H54 (cell line): ENCODE results near the gene PRKAG3.
"Not testable (repeated sequence)": the region's sequence is repeated elsewhere in the genome, so short reads cannot be mapped to it uniquely, and the experiment has no call there.

ENCODE experiments used
- DNase-seq: peaks from one replicate; pipeline ENCODE4 v3.0.0; 2011; ENCODE audit warnings: low spot score, mixed read lengths; ENCODE audit not compliant: insufficient read length
- FAIRE-seq: peaks from 3 replicates; lab custom pipeline; 2011; peaks lifted over from hg19 to GRCh38; lab: Jason Lieb, UNC
- POLR2A ChIP-seq: IDR thresholded peaks from 2 replicates; pipeline ENCODE4 v1.6.1; 2011; ENCODE audit warnings: low read depth, mild to moderate bottlenecking, low read length

PRKAG3 gene

DNA sequence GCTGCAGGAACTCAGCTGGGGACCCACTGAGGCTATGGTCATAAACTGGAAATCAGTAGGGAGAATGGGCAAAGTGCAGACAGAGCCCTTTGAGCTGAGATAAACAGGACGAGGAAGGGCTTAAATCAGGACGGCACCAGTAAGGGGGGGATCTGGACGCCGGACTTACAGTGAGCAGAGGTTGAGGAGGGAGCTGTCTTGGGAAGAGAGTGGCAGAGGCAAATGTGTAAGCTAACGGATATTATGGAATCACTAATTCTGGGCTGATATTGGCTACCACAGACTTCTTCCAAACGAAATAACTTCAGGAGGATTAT, 49.1 kb downstream of the PRKAG3 start:
- TF ChIP-seq POLR2A: no peak
- DNase-seq (no peak), FAIRE-seq (no peak)

DNA sequence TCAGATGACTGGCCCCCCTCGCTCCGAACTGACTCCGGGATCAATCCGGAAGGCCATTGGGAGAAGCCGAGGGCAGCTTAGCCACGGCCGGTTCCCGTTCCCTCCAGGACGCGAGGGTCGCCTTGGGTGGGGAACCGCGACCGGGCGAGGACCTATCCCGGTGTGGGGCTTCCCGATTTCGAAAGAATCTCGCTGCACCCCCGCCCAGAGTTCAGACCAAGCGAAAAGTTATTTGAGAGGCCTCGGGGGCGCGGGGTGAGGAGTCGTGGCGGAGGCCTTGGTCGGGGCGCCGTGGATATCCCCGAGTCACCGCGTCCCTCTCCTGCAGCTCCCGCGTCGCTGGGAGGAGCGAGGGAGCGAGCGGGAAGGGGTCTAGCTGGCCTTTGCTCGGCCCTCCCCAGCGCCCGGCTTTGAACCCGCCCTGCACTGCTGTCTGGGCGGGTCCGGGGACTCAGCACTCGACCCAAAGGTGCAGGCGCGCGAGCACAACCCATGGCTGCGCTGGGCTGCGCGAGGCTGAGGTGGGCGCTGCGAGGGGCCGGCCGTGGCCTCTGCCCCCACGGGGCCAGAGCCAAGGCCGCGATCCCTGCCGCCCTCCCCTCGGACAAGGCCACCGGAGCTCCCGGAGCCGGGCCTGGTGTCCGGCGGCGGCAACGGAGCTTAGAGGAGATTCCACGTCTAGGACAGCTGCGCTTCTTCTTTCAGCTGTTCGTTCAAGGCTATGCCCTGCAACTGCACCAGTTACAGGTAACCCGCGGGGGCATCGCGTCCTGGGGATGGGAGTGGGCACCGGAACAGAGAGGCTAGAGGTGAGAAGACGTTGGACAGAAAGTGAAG, 49.7 kb downstream of the PRKAG3 start, which contains the start of gene CYP27A1:
Gene CYP27A1, plus strand, starts transcription at position 457 of the 837 bp plus-strand sequence. Its CDS starts 36 bp downstream, at position 493.
- FAIRE-seq (no peak), DNase-seq (no peak)

DNA sequence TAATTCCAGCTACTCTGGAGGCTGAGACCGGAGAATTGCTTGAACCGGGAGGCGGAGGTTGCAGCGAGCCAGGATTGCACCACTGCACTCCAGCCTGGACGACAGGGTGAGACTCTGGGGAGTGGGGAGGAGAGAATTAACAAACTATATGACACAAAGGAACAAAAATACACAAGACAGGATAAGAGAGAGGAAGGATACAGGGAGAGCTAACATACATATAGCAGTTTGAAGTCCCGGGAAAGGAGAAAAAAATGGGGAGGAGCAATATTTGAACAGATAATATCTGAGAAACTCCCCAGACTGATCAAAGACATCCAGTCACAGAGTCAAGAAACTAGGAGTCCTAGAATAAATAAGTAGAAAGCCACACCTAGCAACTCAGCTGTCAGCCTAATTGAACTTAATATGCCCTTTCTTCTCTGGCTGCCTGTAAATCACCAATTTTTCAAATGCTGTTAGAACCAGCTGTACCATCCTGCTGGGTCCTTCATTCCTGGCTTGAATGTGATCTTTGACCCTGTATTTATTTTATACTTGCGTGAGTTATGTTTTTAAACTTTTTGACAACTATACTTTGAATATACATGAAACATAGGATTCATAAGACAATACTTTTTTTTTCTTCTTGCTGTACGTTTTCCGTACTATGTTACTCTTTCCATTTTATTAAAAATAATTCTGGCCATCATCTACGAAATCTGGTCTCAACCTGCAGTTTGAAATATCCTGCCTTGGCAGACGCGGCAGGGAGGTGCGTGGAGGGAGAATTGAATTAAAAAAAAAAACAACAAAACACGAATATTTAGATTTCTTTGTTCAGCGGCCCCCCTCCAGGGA, 50.5 kb downstream of the PRKAG3 start:
- TF ChIP-seq POLR2A: no peak
- DNase-seq (no peak), FAIRE-seq (no peak)

More for the DNA sequence above, 49.7 kb downstream of the PRKAG3 start, which contains the start of gene CYP27A1:
- TF ChIP-seq POLR2A: no peak

DNA sequence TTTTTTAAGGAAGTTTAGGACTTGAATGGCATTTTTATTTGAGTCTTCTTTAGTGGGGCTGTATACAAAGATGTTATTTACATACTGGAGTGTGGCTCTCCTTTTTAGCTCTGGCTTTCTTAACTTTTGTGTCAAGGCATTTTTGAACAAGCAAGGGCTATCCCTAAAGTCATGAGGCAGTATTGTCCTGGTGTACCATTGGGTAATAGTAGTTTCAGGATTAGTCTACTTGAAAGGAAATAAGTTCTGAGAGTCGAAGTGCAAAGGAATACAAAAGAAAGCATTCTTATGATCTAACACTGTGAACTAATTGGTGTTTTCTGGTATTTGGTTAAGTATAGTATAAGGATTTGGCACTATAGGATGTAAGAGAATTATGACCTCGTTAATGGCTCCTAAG, 51.6 kb downstream of the PRKAG3 start:
- no peak for FAIRE-seq
- TF ChIP-seq POLR2A: no peak
- DNase-seq: no peak

DNA sequence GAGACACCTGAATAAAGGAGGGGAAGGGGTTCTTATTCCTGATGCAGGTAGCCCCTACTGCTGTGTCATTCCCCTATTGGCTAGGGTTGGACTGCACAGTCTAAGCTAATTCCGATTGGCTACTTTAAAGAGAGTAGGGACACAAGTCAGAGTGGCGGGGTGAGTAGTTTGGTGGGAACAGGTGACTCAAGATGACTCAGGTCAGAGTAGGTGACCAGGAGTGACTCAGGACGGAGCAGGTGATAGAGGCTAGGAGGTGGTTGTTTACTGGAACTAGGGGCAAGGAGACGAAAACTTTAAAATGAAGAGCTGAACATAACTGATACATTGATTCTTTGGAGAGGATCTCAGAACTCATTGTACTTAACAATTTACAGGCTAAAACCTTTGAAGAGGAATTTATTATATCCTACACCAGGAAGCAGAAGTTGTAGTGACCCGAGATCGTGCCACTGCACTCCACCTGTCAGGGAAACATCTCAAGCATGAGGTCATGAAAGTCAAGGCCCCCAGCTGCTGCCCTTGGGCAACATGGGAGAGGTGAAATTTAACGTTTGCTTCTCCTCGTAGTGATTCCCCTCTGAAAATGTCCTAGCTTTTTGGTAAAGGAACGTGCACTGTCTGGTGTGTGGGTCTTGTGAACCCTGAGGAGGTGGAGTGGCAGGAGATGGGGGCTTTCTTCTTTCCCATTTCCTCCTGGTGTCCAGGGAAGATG, 54.2 kb downstream of the PRKAG3 start:
- TF ChIP-seq POLR2A: no peak
- DNase-seq (no peak), FAIRE-seq (no peak)

DNA sequence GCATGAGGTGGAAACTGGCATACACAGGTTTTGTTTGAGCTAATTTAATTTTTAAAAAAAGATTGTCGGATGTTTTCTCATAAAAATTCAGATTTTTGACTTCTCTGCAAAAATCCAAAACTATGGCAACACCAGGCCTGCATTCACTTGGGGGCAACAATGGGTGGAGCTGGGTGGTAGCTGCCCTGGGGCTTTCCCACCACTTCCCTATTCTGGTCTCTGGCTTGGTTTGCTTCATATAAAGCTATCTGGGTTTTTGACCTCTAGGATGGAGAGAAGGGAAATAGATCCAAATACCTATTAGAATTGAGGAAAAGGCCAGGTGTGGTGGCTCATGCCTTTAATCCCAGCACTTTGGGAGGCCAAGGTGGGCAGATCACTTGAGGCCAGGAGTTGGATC, 55.1 kb downstream of the PRKAG3 start:
- no peak for DNase-seq
- TF ChIP-seq POLR2A: no peak
- no peak for FAIRE-seq

DNA sequence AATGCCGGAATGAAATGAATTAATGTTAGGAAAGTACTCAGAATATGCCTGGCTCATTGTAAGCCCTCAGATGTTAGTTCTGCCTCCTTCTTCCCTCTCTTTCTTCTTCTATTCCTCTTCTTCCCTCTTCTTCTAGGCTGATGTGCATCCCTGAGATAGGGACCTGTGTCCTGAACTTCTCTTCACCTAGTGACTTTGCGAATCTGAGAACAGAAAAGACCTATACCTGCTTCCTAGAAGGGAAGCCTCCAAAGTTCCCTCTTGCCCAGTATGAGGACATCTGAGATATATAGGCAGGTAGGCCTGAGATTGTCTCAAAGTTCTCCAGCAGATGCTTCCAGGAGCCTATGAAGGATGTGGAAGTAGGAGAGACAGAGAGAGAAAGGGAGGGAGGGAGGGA, 57.7 kb downstream of the PRKAG3 start:
- TF ChIP-seq POLR2A: no peak
- FAIRE-seq (no peak), DNase-seq (no peak)

DNA sequence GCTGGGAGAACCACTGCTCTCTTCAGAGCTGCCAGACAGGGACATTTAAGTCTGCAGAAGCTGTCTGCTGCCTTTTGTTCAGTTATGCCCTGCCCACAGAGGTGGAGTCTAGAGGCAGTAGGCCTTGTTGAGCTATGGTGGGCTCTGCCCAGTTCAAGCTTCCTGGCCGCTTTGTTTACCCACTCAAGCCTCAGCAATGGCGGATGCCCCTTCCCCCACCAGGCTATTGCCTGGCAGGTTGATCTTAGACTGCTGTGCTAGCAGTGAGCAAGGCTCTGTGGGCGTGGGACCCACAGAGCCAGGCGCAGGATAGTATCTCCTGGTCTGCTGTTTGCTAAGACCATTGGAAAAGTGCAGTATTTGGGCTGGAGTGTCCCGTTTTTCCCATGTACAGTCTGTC, 58.8 kb downstream of the PRKAG3 start:
- FAIRE-seq, DNase-seq: not testable (repeated sequence)
